Placental epithelial cell (primary cell): Measurements from ENCODE around the gene CRTAP. TPM values are rescaled to one million over a fixed set of nuclear protein-coding genes. Genes with fewer than 3 reads are reported as not detected.

Source experiments
- small RNA-seq: library from RNA; depleted of rRNA; stranded (forward); fragments of <200 nt; gene quantifications from one replicate; pipeline ENCODE3, GENCODE V24; 2012
- total RNA-seq: library from RNA; depleted of rRNA; stranded (reverse); fragments of >200 nt; gene quantifications from 2 replicates; pipeline ENCODE4 v1.2.3, GENCODE V29; 2012

CRTAP gene
- 144 and 193 TPM in 2 replicates for total RNA-seq

GRCh38 chr3:33113772-33114621 is at the start of gene CRTAP:
Gene CRTAP (plus strand): TSS chr3:33114014. CDS start chr3:33114078, 64 bp downstream.

Small RNA genes within 50 kb of the gene (small RNA-seq; reads per million reads assigned to genes)
- gene AC123900.1 (0.23 reads per million), gene RN7SL296P (not detected), gene SUMO2P10 (not detected)

Other genes with a start within 250 kb of the CRTAP start
- gene CCR4, start 162.4 kb upstream of the CRTAP start, total RNA-seq = under 0.01 TPM in 1 of 2 replicates, not detected in the other
- 60.1 and 64.8 TPM in 2 replicates for gene GLB1, start 16.9 kb upstream of the CRTAP start, total RNA-seq
- gene TMPPE, start 16.9 kb upstream of the CRTAP start, total RNA-seq = 4.3 and 7.7 TPM in 2 replicates
- gene SUSD5, start 104.8 kb downstream of the CRTAP start, total RNA-seq = 0.43 and 1.2 TPM in 2 replicates
- 18.9 and 21.6 TPM in 2 replicates for gene FBXL2, start 163.4 kb downstream of the CRTAP start, total RNA-seq